NOMO-1 treated with dmso at 0.1 percent for 144 hours (cell line): ENCODE results near the gene GLB1L.
"Not testable (repeated sequence)": the region's sequence is repeated elsewhere in the genome, so short reads cannot be mapped to it uniquely, and the experiment has no call there.

Experiments used
- DNase-seq: peaks from one replicate; lab custom pipeline; 2025; ENCODE audit not compliant: unreplicated experiment; lab: John Stamatoyannopoulos, UW

The GLB1L gene

DNA sequence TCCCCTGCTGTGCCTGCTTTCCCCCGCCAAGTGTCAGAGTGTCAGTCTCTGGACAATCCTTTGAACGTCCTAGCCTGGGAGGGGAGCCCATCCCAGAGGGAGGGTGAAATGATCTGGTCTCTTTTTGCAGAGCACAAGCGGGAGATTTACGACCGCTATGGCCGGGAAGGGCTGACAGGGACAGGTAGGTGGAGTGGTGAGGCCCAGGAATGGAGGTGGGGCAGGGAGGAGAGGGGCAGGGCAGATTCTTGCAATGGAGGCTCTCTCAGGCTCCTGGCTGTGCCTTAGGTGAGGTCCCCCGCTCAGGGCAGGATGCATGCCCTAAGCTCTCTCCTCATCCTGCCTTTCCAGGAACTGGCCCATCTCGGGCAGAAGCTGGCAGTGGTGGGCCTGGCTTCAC lies 36.3 kb upstream of the GLB1L start:
- DNase-seq, result no peak

DNA sequence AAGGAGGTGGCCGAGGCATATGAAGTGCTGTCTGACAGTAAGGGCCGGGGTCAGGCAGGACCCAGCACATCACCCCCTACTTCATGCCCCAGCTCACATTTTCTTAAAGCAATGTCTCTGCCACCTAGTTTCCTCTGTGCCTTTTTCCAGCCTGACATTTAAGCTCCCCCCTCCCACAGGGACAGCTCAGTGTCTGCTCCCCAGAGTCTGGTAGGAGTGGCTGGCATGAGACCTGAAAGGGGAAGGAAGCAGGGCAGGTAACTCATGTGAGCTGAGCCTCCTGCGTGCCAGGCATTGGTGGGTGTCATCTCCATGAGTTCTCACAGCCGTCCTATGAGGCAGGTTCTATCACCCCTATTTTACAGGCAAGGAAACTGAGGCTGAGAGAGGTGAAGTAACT lies 35.4 kb upstream of the GLB1L start:
- no peak for DNase-seq

DNA sequence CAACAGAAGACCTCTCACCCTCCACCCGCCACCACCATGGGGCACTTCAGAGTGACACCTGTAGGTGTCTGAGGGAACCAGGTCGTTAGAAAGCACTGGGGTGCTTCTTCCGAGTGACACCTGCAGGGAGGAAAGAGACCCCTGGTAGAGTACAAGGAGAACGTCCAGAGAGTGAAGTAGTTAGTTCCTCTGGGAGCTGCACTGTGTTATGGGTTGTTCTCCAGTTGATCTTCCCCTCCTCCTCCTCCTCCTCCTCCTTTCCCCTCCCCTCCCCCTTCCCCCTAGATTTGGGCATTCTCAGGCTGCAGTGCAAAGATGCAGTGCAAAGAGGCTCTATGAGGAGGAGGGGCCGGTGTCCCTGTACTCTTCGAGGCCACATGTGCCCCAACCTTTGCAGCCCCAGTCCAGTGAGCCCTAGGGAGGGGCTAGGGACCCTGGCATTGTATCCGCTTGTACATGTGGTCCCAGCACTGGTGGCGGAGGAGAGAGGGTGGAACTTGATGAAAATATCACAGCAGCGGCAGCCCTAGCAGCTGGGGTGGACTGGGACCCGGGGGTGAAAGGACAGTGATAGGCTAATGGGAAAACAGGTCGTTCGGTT lies 34.8 kb upstream of the GLB1L start:
- DNase-seq, result no peak

DNA sequence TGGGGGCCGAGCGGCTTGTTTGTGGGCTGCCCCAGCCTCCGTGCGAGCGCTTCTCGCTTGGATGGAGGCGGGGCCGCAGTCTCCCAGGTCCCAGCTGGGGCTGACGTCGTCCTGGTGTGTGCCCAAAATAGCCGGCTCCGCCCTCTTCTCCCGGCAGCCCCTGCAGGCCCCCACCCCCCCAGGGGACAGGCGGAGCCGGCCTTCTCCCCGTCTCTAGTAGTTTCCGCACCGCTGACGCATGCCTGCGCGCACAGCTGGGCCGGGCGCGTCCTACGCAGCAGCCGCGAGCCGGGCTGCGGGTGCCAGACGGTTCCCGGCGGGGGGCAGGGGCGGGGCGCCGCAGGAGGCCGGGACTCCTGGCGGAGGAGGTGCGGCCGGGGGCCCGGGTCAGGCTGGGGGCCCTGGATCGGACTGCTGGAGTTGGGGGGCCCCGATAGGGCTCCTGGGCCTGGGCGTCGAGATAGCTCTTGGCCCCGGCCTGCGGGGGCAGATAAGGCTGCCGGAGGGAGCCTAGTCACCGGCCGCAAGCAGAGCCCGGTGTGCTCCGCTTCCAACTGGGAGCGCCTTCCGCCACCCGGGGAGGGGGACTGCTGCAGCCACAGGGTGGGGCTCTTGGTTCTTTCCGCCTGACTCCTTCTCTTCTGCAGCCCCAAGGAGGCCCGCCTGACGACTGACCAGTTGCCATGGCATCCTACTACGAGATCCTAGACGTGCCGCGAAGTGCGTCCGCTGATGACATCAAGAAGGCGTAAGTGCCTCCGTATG lies 34.1 kb upstream of the GLB1L start, which contains the start of gene DNAJB2:
DNAJB2 (plus strand) TSS at position 216 of the 765 bp plus-strand sequence; CDS start at position 684, 468 bp downstream.
- peak; percentile 98 for DNase-seq

DNA sequence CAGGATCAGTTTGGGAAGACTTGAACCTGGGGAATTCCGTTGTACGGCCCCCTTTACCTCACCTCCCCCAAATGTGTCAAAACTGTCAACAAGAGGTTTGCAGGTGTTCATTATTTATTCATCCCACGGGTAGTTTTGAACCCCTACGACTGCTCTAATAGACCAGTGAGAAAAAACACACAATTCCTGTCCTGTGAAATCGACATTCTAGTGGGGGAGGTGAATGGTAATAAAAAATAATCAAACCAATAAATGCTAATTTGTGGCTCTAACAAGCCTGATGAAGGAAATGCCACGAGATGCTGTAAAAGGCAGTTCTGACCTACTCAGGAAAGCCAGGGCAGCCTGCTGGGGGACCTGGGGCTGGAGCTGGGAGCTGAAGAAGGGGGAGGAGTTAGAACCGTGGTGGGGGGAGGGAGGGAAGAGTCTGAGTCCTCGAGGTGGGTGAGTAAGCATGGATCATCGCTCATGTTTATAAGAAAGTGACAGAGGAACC lies 33.5 kb upstream of the GLB1L start:
- DNase-seq, result no peak

DNA sequence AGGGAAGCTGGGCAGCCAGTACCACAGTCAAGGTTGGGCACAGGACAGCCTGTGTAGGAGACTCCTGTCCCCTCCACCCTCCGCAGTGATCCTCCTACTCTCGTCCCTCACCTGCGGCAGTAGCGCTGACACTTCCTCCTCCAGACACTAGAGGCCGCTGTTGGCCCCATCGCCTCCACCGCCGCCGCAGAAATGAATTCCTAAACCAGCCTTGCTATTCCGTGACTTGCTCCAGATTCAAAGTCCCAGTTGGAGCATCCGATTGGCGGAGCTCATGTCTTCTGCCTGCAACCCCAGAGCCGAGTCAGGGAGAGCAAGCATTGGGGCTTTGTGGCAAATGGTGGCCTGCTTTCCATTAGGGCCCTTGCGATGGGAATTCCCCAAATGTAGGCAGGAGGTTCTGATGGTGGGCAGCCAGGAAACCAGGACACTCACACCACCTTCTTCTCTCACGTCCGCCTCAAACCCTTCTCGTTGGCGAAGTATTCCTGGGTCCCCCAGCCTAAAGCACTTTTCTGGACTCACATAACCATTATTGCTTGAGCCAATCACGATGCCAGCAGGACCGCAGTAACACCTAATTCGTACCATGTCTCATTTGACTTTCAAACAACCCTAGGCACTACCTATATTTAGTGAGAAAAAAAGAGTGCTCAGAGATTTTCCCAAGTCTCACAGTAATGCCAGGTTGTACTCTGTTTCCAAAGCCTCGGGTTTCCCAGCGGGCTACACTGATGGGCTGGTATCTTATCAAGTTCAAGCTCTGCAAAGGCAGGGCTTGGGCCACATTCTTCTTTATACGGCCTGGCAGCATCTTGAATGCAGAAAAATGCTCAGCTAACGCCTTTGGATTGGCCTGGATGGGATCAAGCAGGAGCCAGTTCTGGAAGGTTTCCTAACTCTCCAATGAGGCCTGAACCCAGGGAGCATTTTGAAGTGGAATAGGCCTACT lies 32.7 kb upstream of the GLB1L start:
- DNase-seq, result peak; percentile 46

DNA sequence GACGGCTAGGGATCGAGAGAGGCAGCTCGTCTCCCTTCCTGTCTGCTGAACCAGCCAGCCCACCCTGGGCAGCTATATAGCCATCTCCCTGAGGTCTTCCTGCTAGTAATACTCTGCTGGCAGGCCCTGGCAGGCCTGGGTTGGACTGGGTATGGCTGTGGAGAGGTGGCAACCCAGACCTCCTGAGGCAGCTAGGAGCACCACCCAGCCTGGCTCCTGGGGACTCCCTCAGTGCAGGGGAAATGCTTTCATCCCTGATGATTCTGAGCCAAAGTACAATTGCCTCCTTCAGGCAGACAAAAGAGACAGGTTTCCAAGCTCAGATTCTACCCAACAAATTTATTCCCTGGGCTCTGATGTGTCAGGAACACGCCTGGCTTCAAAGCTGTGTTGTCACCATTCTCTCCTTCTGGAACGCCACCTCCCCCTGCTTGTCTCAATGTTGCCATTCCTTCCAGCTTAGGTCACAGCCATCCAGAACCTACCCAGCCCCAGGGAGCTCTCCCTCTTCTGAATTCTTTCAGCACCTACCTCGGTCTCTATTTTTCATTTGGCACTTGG lies 29.2 kb upstream of the GLB1L start:
- DNase-seq, result no peak

DNA sequence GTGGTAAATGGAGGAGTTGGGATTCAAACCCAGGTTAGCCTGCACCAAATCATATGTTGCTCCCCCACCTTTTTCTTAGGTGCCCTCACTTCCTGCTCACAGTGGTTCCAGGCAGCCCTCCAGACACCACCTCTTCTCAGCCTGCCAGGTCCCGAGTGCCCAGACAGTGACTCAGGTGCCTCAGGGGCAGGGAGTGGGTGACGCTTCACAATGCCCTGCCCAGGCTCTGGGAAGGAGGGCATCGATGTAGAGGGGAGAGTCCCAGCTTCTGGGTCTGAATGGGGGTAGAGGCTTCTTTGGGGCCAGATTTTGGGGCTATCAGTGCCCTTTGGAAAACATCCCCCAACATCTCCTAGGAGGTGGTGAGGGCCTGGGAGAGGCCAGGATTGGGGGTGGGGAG lies 28.7 kb upstream of the GLB1L start:
- no peak for DNase-seq

DNA sequence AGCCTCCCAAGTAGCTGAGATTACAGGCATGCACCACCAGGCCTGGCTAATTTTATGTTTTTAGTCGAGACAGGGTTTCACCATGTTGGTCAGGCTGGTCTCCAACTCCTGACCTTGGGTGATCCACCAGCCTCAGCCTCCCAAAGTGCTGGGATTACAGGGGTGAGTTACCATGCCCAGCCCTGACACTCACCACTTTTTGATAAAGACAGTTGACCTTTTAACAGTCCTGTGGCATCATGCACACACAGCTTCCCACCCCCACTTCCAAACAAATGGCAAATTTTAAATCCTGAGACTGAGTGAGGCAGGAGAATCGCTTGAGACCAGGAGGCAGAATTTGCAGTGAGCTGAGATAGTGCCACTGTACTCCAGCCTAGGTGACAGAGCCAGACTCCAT lies 27.8 kb upstream of the GLB1L start:
- no peak for DNase-seq

DNA sequence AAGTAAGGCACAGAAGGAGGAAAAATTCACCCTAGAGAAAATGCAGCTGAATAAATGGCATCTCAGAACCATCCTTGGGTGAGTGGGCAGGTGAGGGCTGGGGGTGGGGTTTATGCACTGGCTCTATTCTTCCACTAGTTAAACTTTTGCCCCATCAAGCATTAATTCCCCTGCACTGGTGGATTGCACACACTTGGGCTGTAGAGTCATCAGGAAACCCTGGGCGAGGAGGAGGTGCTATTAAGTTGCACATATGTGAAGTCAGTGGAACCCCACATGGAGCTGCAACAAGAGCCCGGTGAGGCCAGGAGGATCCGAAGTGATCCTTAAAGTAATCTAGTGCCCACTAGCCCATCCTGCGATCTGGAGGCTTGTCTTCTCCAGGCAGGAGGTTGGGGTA lies 27.1 kb upstream of the GLB1L start:
- no peak for DNase-seq

DNA sequence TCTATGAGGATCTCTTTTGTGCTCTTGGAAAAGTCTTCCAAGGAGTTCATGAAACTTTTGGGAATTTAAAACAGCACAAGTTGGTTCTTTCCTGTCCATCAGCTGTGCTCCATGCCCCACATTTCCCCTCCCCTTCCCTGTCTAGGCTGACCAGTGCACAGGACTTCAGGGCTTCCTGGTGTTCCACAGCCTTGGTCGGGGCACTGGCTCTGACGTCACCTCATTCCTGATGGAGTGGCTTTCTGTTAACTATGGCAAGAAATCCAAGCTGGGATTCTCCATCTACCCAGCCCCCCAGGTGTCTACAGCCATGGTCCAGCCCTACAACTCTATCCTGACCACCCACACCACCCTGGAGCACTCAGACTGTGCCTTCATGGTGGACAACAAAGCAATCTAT lies 25.8 kb upstream of the GLB1L start:
- DNase-seq, result no peak

DNA sequence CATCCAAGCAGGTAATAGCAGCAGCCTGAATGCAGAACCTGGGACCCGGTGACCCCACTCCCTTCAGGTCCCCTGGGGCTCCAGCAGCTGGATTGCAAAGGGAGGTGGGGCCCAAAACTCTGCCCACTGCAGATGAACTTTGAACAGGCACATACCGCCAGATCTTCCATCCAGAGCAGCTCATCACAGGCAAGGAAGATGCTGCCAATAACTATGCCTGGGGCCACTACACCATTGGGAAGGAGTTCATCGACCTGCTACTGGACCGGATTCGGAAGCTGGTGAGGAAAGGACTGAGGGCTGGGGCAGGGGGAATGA lies 24.8 kb upstream of the GLB1L start:
- DNase-seq, result no peak

DNA sequence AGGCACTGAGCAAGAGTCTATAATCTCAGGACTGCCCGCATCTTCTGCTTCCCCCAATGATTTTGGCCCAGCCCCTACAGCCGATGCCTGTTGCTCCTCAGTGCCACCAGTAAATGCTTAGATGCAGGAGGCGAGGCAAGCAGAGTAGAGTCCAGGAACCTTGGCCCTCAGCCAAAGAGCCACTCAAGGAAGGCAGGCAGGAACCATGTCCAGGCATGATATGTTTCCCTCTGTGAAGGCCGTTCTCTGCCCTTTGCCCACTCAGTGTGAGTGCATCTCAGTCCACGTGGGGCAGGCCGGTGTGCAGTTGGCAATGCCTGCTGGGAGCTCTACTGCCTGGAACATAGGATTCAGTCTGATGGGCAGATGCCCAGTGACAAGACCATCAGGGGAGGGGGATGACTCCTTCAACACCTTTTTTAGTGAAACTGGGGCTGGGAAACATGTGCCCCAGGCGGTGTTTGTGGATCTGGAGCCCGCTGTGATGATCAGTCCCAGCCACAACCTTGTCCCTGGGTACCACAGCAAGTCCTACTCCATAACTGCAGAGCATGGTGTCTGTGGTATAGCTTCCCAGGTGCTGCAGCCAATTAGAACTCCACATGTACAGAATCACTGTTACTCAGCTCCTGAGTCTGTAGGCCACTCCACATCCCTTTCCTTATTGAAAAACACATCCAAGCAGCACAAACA lies 24.3 kb upstream of the GLB1L start:
- no peak for DNase-seq

DNA sequence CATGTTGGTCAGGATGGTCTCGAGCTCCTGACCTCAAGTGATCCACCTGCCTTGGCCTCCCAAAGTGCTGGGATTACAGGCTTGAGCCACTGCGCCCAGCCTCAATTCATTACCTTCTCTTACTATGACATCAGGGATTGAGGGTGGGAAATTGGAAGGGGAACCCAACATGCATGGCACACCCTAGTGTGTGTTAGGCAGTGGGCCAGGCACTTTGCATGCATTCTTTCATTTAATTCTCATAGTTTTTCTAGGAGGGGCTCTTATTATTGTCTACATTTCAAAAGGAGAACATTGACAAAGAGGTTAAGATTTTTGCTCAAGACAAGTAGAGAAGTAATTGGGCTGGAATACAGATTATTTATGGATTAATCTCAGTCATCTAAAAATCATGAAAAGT lies 23.1 kb upstream of the GLB1L start:
- no peak for DNase-seq

DNA sequence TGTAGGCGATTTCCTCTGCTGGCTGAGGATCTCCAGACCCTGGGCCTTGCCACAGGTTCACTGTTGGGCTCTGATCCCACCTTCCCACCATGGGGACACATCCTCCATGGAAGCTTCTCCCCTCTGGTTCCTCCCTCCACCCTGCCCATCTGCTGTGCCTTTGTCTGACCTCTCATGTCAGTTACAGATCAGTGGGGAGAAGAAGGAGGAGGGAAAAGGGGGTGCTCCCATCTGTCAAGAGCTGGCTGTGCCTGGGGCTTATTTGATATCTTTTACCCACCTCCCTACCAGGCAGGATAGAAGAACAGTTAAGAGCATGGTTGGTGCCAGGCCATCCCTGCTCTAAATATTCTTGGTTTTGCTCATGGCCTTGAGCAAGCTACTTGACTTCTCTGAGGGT lies 21.6 kb upstream of the GLB1L start:
- DNase-seq, result no peak

DNA sequence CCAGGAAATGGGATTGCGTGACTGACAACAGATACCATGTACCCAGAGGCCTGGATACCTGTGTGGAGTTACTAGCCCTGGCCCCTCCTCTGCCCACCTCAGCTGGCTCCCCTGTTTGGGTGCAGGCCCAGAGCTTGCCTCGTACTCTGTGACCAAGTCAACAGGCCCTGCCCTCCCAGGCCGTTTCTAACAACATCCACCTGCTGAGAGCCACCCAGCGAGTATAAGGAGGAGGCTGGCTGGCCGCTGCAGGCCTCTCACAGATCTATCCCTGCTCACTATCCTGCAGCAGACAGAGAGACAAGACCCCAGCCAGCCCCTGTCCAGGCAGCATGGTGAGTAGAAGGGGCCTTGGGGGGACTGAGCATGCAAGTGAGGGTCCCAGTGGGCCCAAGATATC lies 21.0 kb upstream of the GLB1L start:
- no peak for DNase-seq

DNA sequence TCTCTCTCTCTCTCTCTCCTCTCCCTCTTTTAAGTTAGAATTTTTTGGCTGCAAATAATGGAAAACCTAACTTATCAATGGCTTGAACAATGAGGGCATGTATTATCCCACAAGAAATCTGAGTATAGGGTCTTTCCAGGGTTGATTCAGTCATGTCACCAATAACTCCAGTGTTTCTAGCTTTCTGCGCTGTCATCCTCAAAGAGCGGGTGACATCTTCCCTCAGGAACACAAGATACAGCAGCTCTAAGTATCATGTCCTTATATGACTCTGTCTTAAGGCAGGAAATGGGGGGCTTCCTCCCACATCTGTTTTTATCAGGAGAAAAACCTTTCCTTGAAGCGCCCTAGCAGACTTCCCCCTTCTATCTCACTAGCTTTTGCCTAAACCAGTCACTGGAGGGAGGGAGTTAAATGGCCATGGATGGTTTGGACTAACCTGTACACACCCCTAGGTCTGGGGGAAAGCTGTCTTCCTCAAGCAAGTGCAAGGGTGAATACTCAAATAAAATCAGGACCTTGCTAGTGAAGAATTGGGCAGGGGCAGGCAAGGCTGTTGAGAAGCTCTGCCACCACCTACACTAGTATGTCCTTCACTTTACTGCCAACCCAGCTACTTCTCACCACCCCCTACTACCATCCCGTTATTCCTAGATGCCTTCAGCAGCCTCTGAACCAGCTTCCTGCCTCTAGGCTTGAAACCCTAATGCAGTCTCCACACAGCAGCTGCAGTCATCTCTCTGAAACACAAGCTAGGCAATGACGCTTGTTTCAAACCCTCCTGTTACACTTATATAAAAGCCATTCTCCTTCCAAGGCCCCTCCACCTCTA lies 16.0 kb upstream of the GLB1L start:
- no peak for DNase-seq

DNA sequence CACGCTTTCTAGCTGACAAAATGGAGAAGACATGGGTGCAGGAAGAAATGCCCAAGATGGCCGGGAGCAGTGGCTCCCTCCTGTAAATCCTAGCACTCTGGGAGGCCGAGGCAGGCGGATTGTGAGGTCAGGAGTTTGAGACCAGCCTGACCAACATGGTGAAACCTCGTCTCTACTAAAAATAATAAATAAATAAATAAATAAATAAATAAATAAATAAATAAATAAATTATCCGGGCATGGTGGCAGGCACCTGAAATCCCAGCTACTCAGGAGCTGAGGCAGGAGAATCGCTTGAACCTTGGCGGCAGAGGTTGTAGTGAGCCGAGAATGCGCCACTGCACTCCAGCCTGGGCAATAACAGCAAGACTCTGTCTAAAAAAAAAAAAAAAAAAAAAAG lies 13.7 kb upstream of the GLB1L start:
- not testable (repeated sequence) for DNase-seq

DNA sequence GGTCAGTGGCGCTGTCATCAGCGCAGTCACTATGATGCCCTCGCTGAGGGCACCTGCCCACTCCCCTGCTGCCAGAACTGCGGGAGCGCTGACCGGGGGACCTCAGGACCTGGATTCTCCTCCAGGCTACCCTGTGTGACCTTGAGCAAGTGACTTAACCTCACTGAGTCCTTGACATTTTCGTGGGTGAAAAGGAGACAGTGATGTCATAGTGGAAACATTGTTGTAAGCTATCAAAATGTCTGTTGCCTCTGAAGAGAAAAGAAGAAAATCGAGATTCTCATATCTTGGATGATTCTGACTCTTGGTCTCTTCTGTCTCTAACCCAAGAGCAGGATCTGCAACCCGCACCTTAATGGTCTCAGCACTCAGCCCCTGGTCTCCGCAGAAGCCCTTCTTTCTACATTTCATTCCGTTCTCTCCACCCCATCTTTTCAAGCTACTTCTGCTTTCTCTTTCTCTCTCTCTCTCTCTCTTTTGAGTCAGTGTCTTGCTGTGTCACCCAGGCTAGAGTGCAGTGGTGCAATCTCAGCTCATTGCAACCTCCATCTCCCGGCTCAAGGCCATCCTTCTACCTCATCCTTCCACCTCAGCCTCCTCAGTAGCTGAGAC lies 9.5 kb upstream of the GLB1L start:
- peak; percentile 68 for DNase-seq
